Esophagus squamous epithelium (tissue), 4 donors: ENCODE results near the gene DNAJC22.

ENCODE experiments used
- POLR2A ChIP-seq, 4 donors: fragments of 450-650 bp; IDR thresholded peaks; one replicate each; pipeline ENCODE4 v1.6.1; 2017; ENCODE audit warnings: antibody characterized with exemption in 4 of 4, mild to moderate bottlenecking in 4 of 4, moderate library complexity in 3 of 4
- TF ChIP-seq, protein P1 (sequence below), 6 experiments: fragments of 450-650 bp in 4 of 6; fragments of 200-600 bp in 2 of 6; sonication (generic) in 2 of 6; IDR thresholded peaks; one replicate each; pipeline ENCODE4 v1.5.1; 2016 to 2019; ENCODE audit warnings: antibody characterized with exemption in 6 of 6, mild to moderate bottlenecking in 4 of 6, moderate library complexity in 4 of 6

- TF ChIP-seq, protein P1, sequence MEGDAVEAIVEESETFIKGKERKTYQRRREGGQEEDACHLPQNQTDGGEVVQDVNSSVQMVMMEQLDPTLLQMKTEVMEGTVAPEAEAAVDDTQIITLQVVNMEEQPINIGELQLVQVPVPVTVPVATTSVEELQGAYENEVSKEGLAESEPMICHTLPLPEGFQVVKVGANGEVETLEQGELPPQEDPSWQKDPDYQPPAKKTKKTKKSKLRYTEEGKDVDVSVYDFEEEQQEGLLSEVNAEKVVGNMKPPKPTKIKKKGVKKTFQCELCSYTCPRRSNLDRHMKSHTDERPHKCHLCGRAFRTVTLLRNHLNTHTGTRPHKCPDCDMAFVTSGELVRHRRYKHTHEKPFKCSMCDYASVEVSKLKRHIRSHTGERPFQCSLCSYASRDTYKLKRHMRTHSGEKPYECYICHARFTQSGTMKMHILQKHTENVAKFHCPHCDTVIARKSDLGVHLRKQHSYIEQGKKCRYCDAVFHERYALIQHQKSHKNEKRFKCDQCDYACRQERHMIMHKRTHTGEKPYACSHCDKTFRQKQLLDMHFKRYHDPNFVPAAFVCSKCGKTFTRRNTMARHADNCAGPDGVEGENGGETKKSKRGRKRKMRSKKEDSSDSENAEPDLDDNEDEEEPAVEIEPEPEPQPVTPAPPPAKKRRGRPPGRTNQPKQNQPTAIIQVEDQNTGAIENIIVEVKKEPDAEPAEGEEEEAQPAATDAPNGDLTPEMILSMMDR (IDR thresholded peaks at IDR 0.05): no peak
- TF ChIP-seq POLR2A (IDR thresholded peaks at IDR 0.05): no peak
Observed at GRCh38 chr12:49388682-49389386, 42.1 kb downstream of the DNAJC22 start.
